Testis (tissue), 3 donors: ENCODE measurements around the gene LSMEM2. TPM values are rescaled to one million over a fixed set of nuclear protein-coding genes. Genes with fewer than 3 reads are reported as not detected.
A peak's percentile ranks its signal among the peaks of the same experiment; 100 is the strongest.
"Not testable (repeated sequence)": the region's sequence is repeated elsewhere in the genome, so short reads cannot be mapped to it uniquely, and the experiment has no call there.

Experiments used
- DNase-seq: peaks from one replicate; pipeline ENCODE4 v3.0.0-alpha.2; 2019
- H3K27ac ChIP-seq, 2 donors: fragments of 200-600 bp; sonication (generic); one replicate each; pipeline ENCODE4 v1.5.1; 2019
- H3K27me3 ChIP-seq: fragments of 200-600 bp; sonication (generic); one replicate; pipeline ENCODE4 v1.5.1; 2019
- H3K36me3 ChIP-seq: fragments of 200-600 bp; sonication (generic); one replicate; pipeline ENCODE4 v1.5.1; 2017; ENCODE audit warnings: low read depth; ENCODE audit errors: missing control alignments
- H3K4me1 ChIP-seq: fragments of 200-600 bp; sonication (generic); one replicate; pipeline ENCODE4 v1.5.1; 2019
- H3K4me3 ChIP-seq, 2 donors: fragments of 200-600 bp; sonication (generic); one replicate each; pipeline ENCODE4 v1.5.1; 2017 to 2019
- H3K9me3 ChIP-seq: fragments of 200-600 bp; sonication (generic); one replicate; pipeline ENCODE4 v1.5.1; 2017
- POLR2A ChIP-seq: fragments of 450-650 bp; IDR thresholded peaks from one replicate; pipeline ENCODE4 v1.6.1; 2017; ENCODE audit warnings: antibody characterized with exemption, mild to moderate bottlenecking, moderate library complexity
- WGBS, 2 donors: methylation state at CpG; one replicate each; pipeline ENCODE4 v1.1.5; 2018; 5-methylcytosine and 5-hydroxymethylcytosine counted together
- intact Hi-C: fragments of 100-400 bp; cut with DNase I; formaldehyde crosslinking; loops from one replicate; pipeline ENCODE4 v1.15.1; 2023; ENCODE audit warnings: low total_unique reads
- polyA plus RNA-seq: library from polyadenylated mRNA; stranded (reverse); fragments of 350-450 nt; fragmentation: Illumina TruSeq; extraction: RNeasy Lipid Tissue Mini Kit (QIAGEN cat#74804); gene quantifications from one replicate; pipeline ENCODE4 v1.2.3, GENCODE V29; 2014; ENCODE audit warnings: low read depth, low replicate concordance; ENCODE audit not compliant: insufficient read depth
- total RNA-seq, 2 donors: library from RNA; depleted of rRNA; stranded (reverse); fragments of >200 nt; gene quantifications; one replicate each; pipeline ENCODE4 v1.2.3, GENCODE V29; 2016
- TF ChIP-seq, protein P1 (sequence below), 3 experiments: fragments of 450-650 bp in 2 of 3; fragments of 200-600 bp in 1 of 3; sonication (generic) in 1 of 3; IDR thresholded peaks; one replicate each; pipeline ENCODE4 v1.5.1; 2016 to 2019; ENCODE audit warnings: antibody characterized with exemption in 3 of 3, mild to moderate bottlenecking in 2 of 3, moderate library complexity in 1 of 3

The LSMEM2 gene
- total and polyA plus RNA-seq, 3 donors from 2014 or later: 1.5 to 3.2 (median 2.6) TPM

DNA sequence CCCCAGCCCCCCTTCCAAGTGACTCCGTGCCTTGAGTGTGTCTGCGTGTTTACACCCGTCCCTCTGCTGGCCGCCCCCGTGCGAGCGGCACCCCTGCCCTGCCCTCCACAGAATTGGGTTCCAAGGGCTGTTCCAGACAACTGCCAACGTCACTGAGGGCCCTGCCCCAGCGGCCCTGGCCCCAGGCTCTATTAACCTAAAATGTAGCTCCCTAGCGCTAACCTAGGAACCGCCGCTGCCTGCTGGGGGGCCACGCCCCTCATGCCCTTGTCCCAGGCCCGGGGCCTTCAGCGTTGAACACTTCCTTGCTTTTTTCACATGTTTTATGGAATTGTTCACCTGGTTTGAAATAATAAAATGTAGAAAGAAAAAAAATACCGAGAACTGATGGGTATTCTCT, 19.9 kb upstream of the LSMEM2 start:
- intact Hi-C loops: loop anchor here (10.0 kb wide), 1 partner anchor 66 kb away; the partner anchor contains the start of genes HYAL2 and TUSC2
- H3K36me3 ChIP-seq: no peaks in the 10 kb centered on the region
- no peak for DNase-seq
- 56 to 69% methylated on average over 16 of the region's 16 CpGs for WGBS, 2 donors
- peak overlapping the region; percentile 99 for H3K27ac ChIP-seq
- H3K9me3 ChIP-seq: no peaks in the 10 kb centered on the region
- no peak for TF ChIP-seq POLR2A
- H3K4me1 ChIP-seq: peaks cover 22% of the 10 kb centered on the region
- no peaks in the 10 kb centered on the region for H3K27me3 ChIP-seq
- peak overlapping the region in 1 of 2 donors; percentile 78 for H3K4me3 ChIP-seq

DNA sequence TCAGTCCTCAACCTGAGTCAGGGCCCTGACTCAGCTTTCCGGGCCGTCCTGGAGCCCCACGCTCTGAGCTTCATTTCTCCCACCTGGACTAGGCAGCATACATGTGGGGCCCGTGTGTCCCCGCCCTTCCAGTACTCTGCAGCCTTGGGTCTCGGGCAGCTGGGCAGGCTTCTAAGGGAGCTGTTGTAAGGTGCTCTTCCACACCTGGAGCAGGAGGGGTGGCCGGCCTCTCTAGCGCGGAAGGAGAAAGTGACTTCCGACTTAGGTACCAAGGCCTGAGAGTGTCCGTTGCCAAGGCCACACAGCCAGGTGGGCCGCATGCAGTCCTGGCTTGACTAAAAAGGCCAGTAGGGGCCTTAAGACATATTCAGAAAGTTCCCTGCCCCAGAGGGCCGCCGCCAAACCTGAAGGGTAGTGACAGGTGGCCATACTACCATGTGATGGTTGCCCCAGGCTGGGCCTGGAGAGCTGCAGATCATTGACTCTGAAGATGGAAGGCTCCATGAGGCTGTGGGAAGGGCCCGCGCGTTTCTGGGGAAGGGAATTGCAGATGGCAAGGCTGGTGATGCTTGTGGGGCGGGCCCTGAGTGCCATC, 19.4 kb upstream of the LSMEM2 start:
- Histone ChIP-seq H3K4me3 (peak overlapping the region; percentile 75 to 78), H3K27ac (peak overlapping the region; percentile 99), H3K9me3 (no peaks in the 10 kb centered on the region), H3K27me3 (no peaks in the 10 kb centered on the region), H3K36me3 (no peaks in the 10 kb centered on the region), H3K4me1 (peaks cover 28% of the 10 kb centered on the region)
- intact Hi-C loops: loop anchor here (10.0 kb wide), 1 partner anchor 65 kb away; the partner anchor contains the start of genes HYAL2 and TUSC2
- DNase-seq: no peak
- 40 to 43% methylated on average over 15 to 18 of the region's 18 CpGs for WGBS, 2 donors
- TF ChIP-seq, protein P1, sequence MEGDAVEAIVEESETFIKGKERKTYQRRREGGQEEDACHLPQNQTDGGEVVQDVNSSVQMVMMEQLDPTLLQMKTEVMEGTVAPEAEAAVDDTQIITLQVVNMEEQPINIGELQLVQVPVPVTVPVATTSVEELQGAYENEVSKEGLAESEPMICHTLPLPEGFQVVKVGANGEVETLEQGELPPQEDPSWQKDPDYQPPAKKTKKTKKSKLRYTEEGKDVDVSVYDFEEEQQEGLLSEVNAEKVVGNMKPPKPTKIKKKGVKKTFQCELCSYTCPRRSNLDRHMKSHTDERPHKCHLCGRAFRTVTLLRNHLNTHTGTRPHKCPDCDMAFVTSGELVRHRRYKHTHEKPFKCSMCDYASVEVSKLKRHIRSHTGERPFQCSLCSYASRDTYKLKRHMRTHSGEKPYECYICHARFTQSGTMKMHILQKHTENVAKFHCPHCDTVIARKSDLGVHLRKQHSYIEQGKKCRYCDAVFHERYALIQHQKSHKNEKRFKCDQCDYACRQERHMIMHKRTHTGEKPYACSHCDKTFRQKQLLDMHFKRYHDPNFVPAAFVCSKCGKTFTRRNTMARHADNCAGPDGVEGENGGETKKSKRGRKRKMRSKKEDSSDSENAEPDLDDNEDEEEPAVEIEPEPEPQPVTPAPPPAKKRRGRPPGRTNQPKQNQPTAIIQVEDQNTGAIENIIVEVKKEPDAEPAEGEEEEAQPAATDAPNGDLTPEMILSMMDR (IDR thresholded peaks at IDR 0.05): no peak
- TF ChIP-seq POLR2A: no peak

DNA sequence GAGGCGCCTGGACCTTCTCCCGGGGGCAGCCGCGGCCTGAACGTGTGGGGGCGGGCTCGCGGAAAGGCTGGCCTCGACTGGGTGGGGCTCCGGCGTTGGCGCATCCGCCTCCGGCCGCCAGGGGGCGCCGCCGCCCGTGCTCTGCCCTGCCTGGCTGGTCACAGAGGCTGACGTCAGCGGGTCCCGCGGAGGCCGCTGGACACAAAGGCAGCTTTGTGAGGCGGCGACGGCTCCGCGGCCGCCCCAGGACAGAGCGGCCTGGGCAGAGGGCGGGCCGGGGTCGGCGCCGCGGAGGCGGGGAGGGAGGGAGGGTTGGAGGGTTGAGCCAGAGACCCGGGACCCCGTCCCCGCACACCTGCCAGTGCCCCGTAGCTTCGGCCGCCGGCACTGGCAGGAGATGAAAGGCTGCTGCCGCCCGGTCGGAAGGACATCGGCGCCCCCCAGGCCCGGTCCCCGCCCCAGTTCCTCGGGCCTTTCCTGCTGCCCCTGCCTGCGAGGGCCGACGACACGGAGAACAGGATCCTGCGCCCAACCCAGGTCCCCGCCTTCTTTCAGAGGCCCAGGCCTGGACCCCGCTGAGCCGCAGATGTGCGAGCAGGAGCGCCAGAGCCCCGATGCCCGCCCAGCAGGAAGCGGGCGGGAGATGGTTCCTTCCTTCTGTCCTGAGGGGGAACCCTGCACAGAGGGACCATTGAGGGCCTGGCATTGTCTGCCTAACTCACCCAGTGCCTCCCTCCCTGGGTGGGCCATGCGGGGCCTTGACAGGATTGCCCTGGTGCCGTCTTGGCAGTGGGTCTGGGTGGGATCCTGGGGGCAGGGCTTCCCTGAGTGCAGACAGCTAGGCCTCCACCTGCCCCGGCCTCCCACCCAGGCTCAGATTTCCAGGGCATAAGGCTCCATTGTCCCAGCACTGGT, 18.6 kb upstream of the LSMEM2 start:
- H3K27me3 ChIP-seq: no peaks in the 10 kb centered on the region
- H3K9me3 ChIP-seq: no peaks in the 10 kb centered on the region
- intact Hi-C loops: no loop called here
- H3K4me3 ChIP-seq: peak overlapping the region; percentile 75 to 78
- peaks cover 35% of the 10 kb centered on the region for H3K4me1 ChIP-seq
- 1 to 18% methylated on average over 2 to 50 of the region's 70 CpGs for WGBS, 2 donors
- peak; percentile 45 for TF ChIP-seq POLR2A
- TF ChIP-seq, protein P1 (IDR thresholded peaks at IDR 0.05): peak; percentile 99 to 100 (median 100)
- peak overlapping the region; percentile 99 for H3K27ac ChIP-seq
- H3K36me3 ChIP-seq: no peaks in the 10 kb centered on the region
- DNase-seq: peak; percentile 96

DNA sequence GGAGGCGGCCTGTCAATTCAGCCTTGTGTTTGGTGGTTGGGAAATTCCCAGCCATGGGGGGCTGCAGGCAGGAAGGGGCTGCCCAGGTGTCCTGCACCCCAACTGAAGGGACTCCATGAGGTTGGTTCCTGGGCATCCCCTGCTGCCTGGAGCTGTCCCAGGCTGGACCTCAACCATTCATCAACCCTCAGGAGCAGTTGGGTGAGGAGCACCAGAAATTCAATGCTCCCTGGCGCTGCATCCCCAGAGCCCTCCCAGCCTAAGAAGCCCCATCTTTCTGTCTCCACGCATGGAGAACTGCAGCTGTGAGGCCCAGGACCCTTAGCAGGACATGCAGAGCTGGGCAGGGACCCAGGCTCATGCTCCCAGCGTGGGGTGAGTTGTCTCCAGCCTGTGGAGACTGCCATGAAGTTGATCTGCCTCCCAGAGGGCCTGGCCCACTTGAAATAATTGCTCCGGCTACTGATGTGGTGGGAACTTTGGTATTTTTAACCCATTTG, 17.9 kb upstream of the LSMEM2 start:
- Histone ChIP-seq H3K4me3 (peak overlapping the region; percentile 75 to 78), H3K27me3 (no peaks in the 10 kb centered on the region), H3K27ac (peak overlapping the region; percentile 99), H3K4me1 (peaks cover 42% of the 10 kb centered on the region), H3K9me3 (no peaks in the 10 kb centered on the region), H3K36me3 (no peaks in the 10 kb centered on the region)
- 49% methylated on average over 4 of the region's 5 CpGs; no CpG with 5 or more reads in 1 of the 2 donors for WGBS, 2 donors
- TF ChIP-seq, protein P1 (IDR thresholded peaks at IDR 0.05): no peak
- no peak for TF ChIP-seq POLR2A
- intact Hi-C loops: no loop called here
- no peak for DNase-seq

DNA sequence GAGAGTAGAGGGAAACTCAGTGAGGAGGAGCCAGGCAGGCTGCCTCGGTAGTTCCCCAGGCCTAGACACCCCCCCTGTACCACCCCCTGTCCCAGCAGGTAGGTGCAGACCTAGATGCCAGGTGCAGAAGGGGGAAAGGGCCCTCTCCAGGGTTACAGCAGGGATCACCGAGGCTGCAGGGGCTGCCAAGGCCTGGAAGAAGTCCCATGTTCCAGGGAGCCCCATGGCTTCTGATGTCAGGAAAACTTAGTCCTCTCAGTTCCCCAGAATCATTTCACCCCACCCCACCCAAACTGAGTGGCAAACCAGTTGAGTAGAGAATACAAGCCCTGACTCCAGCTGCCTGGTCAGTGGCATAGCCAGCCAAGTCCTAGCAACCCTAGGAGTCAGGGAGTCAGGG, 17.4 kb upstream of the LSMEM2 start:
- Histone ChIP-seq H3K9me3 (no peaks in the 10 kb centered on the region), H3K4me3 (no peak overlapping the region), H3K36me3 (no peaks in the 10 kb centered on the region), H3K27ac (peak overlapping the region; percentile 99), H3K27me3 (no peaks in the 10 kb centered on the region), H3K4me1 (peaks cover 48% of the 10 kb centered on the region)
- WGBS, 2 donors: 27 to 57% methylated on average over 1 to 2 of the region's 2 CpGs
- intact Hi-C loops: no loop called here
- TF ChIP-seq, protein P1 (IDR thresholded peaks at IDR 0.05): no peak
- TF ChIP-seq POLR2A: no peak
- no peak for DNase-seq

DNA sequence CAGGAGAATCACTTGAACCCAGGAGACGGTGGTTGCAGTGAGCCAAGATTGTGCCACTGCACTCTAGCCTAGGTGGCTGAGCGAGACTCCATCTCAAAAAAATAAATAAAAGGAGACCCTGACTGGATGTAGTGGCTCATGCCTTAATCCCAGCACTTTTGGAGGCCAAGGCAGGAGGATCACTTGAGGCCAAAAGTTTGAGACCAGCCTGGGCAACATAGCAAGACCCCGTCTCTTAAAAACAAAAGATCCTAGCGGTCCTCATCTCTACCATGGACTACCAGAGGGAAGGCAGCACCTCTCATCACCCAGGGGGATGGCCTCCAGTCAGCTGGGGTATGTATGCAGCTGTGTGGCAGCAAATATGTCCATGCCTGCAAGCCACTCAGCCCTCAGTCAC, 16.7 kb upstream of the LSMEM2 start:
- peak overlapping the region in 1 of 2 donors; percentile 99 for H3K27ac ChIP-seq
- DNase-seq, intact Hi-C loops, H3K4me3 ChIP-seq, H3K9me3 ChIP-seq, H3K36me3 ChIP-seq, H3K27me3 ChIP-seq: not testable (repeated sequence)
- peaks cover 55% of the 10 kb centered on the region for H3K4me1 ChIP-seq
- 95 to 99% methylated on average over 4 of the region's 4 CpGs for WGBS, 2 donors
